IMR-90 (cell line): ENCODE measurements around the gene LENEP.

Experiments used
- MAFK ChIP-seq: IDR thresholded peaks from 2 replicates; pipeline ENCODE4 v1.6.1; 2012; ENCODE audit warnings: low read depth, low read length, improper control_type of control experiment
- MXI1 ChIP-seq: IDR thresholded peaks from 2 replicates; pipeline ENCODE4 v1.6.1; 2012; ENCODE audit warnings: low read depth, mild to moderate bottlenecking, low read length, moderate library complexity, borderline replicate concordance
- POLR2A ChIP-seq: IDR thresholded peaks from 2 replicates; pipeline ENCODE4 v1.6.1; 2012; ENCODE audit warnings: mild to moderate bottlenecking, low read depth, low read length
- RCOR1 ChIP-seq: IDR thresholded peaks from 2 replicates; pipeline ENCODE4 v1.6.1; 2012; ENCODE audit warnings: mild to moderate bottlenecking, low read length, improper control_type of control experiment; ENCODE audit not compliant: insufficient replicate concordance
- RFX5 ChIP-seq: IDR thresholded peaks from 2 replicates; pipeline ENCODE4 v1.8.0; 2012; ENCODE audit warnings: low read depth, mild to moderate bottlenecking, low read length, moderate library complexity
- TF ChIP-seq, protein P1 (sequence below): conservative IDR thresholded peaks from 2 replicates; pipeline ENCODE4 v1.5.1; 2012; ENCODE audit warnings: mild to moderate bottlenecking, low read depth, low read length, improper control_type of control experiment

DNA sequence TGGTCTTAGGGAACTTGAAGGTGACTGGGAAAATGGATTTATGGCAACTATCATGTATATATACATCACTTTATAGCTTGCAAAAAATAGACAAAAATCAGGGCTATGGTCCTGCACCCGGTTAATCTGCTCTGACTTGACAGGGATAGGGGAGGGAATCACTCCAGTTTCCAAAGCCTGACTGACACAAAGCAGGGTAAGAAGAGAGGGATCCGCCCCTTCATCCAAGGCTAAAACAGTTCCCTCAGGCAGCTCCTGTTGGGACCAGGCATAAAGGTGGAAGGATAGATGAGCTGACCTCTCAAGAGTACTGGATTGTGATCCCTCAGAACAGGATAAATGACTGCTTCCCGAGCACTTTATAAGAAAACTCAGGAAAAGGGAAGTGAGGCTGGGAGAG is 38.8 kb upstream of the LENEP start:
- TF ChIP-seq, protein P1, sequence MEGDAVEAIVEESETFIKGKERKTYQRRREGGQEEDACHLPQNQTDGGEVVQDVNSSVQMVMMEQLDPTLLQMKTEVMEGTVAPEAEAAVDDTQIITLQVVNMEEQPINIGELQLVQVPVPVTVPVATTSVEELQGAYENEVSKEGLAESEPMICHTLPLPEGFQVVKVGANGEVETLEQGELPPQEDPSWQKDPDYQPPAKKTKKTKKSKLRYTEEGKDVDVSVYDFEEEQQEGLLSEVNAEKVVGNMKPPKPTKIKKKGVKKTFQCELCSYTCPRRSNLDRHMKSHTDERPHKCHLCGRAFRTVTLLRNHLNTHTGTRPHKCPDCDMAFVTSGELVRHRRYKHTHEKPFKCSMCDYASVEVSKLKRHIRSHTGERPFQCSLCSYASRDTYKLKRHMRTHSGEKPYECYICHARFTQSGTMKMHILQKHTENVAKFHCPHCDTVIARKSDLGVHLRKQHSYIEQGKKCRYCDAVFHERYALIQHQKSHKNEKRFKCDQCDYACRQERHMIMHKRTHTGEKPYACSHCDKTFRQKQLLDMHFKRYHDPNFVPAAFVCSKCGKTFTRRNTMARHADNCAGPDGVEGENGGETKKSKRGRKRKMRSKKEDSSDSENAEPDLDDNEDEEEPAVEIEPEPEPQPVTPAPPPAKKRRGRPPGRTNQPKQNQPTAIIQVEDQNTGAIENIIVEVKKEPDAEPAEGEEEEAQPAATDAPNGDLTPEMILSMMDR: no peak
- TF ChIP-seq POLR2A (no peak), RFX5 (no peak), MAFK (no peak), RCOR1 (no peak), MXI1 (no peak)
